GM21381 (cell line): ENCODE results near the gene BTBD9.

Source experiments
- ATAC-seq: cut with Tn5 transposase; IDR thresholded peaks from one replicate; pipeline ENCODE4 v1.9.1; 2021; ENCODE audit warnings: mild to moderate bottlenecking, moderate library complexity; ENCODE audit not compliant: unreplicated experiment

The BTBD9 gene

GRCh38 chr6:38169221-38169976, 470.3 kb downstream of the BTBD9 start:
- ATAC-seq, result no peak

DNA sequence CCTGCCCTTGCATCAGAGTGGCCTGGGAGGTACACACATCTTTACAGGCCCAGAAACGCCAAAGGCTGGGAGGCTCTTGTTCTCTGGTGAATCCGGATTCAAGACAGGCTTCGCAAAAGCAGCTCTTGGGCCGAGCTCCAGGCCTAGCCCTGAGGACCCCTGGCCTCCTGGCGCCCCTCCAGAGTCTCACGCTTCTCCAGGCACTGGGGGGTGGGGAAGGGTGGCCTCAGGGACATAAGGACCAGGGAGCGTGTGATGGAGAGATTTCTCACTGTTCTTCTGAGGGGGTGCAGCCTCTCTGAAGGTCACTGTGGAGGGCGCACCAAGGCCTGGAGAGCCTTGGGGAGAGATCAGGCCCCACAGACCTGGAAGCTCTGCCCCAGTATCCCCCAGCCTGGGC, 471.0 kb downstream of the BTBD9 start:
- no peak for ATAC-seq

DNA sequence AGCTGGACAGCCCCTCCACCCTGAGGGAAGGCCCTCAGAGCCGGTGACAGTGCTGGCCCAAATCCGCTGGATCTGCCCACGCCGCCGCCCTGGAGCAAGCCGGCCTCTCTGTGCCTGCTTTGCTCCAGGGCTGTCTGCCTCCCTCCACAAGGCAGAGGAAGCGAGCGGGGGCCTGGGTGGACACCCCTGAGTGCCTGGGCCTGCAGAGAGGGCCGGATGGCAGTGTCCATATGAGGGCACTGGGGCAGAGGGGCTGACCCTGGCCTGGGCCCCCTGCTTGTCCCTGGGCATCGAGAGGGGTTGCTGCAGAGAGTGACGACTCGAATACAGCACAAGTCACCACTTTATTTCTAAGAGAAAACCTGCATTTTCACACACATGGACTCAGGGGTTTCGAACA, 471.6 kb downstream of the BTBD9 start:
- ATAC-seq, result no peak

DNA sequence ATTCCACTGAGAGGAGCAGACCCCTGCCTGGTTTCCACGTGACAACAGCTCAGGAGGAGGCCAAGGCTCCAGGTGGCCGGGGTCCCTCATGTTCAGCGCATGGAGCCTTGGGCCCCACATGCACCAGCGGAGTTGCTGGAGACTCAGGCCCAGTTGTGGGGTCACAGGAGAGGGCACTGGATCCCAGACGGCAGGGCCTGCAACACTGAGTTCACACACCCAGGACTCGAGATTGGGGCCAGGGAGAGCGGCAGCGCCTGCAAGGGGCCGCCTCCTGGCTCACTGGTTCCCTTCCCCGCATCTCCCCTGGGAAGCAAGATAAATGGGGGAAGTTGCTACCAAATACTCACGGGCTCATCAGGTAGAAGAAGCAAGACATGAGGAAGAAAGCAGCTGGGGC, 472.1 kb downstream of the BTBD9 start:
- no peak for ATAC-seq

- no peak for ATAC-seq
These were observed 473.1 kb downstream of the BTBD9 start for GRCh38 chr6:38166411-38167240.

DNA sequence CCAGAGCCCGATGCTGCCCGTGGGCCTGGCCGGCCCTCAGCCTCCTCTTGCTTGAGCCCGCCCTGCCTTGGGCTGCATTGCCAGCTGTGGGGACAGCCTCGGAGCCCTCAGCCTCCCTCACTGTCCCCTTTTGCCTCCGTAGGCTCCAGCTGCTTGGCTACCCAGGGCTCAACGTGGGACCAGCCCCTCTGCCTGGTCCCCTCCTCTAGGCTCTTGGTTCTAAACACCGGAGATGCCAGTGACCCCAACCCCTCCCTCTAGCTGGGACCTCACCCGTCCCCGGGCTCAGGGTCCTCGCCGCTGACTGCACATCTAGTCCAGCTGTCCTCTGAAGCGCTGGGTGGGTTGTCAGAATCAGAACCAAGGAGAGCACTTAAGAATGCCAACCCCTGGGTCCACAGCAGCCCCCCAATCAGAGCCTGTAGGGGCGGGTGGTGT, 475.0 kb downstream of the BTBD9 start:
- no peak for ATAC-seq

DNA sequence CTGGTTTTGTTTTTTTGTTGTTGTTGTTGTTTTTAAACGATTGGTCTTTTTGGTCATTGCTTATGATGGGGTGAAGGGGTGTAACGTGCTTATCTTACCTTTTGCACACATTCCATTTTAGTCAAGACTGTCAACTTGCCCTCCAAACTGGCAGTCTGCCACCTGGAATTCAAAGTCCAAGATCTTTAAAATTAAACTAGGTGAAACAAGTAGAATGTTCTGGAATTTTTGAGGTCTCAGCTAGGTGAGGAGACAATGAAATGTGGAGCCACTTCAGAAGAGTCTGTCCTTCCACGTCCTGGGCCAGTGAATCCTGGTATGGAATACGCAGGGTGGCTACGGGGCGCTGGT, 475.6 kb downstream of the BTBD9 start:
- ATAC-seq, result no peak

DNA sequence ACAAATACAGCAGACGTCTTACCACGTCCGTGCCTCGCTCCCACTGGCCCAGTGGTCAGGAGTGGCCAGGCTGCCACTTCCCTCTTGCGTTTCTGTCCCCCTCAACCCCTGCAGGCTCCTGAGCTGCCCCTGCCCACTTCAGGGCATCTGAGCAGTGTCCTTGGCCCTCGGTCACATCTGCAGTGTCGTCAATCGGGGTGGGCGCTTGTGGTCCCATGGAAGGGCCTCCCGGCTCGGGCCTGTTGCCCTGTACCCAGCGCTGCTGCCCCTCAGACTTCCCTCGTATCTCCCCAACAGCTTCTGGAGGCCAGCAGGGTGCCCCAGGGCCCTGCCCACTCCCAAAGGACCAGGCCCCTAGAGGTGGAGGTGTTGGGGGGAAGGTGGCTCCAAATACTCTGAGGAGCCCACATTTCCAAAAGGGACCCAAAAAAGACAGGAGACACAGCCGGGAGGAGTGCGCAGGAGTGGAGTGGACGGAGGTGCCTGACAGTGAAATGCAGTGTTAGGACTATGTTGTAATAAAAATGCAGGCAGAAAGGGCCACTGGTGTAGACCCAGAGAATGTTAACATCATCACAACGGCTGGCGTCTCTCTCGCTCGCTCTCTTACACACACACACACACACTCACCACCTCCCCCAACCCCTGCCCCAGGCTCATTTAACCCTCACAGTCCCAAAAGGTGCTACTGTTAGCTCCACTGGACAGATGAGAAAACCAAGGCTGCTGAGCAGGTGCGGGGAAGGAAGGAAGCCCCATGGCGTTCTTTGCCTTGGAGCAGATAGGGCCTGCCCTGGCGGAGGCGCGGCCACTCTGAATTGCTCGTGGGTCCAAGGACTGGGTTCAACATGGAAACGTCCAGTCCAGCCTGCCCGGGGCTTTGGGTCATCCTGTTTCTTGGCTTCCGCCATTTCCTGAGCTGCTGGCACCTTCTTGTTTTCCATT, 476.3 kb downstream of the BTBD9 start:
- no peak for ATAC-seq

DNA sequence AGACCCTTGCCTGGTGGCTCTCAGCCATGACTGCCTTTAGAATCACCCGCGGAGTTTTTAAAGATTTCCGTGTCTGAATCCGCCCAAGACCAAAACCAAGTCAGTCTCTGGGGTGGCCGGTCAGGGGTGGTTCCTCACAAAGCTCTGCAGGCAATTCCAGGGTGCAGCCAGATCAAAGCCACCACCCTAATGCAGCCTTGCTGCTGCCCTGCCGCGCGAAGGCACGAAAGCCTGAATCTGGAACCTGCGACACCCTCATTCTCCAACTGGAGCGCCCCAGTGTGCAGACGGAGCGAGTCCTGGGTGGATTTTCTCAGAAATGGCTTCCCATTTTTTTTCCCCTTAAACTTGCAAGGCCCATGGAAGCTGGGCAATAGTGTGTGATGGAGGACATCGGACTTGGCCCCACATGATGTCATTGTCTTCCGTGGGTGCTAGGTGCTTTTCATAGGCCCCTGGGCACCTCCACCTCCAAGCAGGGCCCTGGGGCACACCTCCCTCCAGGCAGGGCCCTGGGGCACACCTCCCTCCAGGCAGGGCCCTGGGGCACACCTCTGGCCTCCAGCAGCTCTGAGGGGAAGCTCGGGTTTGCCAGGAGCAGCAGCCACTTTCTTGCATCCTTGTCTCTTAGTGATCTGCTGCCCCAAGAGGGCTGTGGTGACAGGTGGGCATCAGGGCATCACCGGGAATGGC, 477.1 kb downstream of the BTBD9 start:
- ATAC-seq, result no peak

DNA sequence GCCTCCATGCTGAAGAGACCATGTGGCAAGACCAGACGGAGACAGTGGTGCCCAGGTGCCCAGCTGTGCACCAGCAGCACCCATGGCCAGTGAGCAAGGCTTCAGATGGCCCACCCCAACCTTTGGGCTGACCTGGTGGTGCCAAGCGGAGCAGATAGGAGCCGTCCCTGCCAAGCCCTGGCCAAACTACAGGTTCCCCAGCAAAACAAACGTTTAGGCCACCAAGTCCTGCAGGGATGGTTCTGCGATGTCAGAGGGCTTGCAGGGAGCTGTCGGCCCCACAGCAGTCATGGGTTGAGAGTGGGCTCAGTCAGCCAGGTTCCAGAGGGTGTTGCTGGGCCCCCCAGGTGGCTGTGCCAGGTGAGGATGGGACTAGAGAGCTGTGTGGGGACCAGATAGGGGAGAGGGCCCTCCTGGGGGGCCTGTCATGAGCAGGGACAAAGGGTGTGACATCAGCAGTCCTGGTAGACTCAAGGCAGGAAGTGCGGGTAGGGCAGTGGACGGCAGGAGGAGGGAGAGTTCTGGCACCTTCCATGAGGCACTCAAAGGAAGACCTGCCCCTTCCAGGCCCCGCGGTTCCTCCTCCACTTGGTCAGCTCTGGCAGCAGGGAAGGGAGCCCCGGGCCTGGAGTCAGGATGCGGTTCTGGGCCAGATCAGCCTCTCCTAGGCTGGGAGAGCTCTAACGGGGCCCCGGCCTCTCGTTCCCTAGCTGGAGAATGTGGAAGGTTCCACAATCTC, 477.8 kb downstream of the BTBD9 start:
- no peak for ATAC-seq

DNA sequence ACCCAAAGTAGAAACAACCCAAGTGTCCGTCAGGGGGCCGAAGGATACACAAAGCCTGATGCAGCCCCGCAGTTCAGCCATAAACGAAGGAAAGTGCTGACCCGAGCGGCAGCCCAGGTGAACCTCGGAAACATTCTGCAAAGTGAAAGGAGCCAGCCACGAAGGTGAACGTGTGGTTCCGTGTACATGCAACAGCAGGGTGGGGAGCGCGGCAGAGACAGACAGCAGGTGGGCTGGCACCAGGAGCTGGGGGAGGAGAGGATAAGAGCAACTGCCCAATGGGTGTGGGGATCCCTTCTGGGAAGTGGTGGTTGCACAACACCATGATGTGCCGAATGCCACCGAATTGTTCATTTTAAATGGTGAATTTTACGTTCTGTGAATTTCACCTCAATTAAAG, 478.4 kb downstream of the BTBD9 start:
- ATAC-seq, result no peak

GRCh38 chr6:38160831-38161230, 478.9 kb downstream of the BTBD9 start:
- ATAC-seq, result no peak

GRCh38 chr6:38159596-38159995, 480.1 kb downstream of the BTBD9 start:
- ATAC-seq, result no peak

- ATAC-seq, result no peak
These were observed 480.9 kb downstream of the BTBD9 start for GRCh38 chr6:38158762-38159350.

- no peak for ATAC-seq
These were observed 481.8 kb downstream of the BTBD9 start for GRCh38 chr6:38157905-38158304.

DNA sequence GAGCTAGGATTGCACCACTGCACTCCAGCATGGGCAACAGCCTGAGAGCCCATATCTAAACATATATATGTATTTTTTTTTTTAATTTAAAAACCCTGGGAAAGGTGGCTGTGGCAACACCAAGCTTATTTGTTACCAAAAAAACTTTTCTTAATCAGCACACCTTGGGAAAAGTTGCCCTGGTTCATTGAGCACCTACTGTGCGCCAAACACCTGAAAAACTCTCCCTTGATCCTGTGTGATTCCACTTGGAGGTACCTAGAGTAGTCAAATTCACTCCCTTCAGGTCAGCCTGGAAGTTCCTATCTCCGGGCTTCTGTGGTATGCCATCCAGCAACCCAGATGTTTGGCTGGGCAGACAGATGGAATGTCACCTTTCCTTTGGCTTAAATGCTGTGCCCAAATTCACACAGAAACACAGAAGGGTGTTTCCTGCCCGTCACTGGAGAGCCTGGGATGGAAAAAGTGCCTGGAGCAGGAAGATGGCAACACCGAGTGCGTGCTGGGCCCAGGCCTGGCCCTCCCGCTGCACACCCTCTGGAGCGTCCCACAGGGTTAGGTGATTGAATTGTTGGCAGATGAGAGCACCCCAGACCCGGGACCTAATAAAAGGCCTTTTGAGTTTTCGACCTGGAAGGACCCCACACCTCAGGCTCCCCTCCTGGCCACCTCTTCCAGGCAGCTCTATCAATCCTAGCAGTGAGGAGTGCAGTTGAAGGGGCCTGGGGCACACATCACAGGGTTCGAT, 482.7 kb downstream of the BTBD9 start:
- ATAC-seq, result no peak

- no peak for ATAC-seq
These were observed 484.0 kb downstream of the BTBD9 start for GRCh38 chr6:38155621-38156204.

GRCh38 chr6:38155144-38155543, 484.6 kb downstream of the BTBD9 start:
- ATAC-seq, result no peak

DNA sequence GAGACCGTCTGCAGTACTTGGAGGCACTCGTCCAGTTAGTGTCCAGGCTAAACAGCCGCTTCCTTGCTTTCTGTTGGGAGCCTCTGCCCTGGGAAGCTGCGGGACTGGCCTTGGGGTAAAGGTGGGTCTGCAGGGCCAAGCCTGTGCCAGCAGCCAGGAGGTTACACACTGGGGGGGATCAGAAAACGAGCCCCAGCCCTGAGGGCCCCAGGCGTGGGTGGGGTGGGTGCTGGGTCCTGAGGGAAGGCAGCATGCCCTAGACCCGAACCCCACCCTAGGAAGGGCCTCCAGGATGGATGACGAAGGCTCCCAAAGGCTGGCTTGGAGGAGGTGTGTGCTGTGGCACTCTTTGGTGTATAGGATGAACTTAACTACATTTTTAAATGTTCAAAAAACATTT, 485.0 kb downstream of the BTBD9 start:
- no peak for ATAC-seq
